NB4 (cell line): ENCODE data around the gene HOXD1.

Source experiments
- MYC ChIP-seq: IDR thresholded peaks from 2 replicates; pipeline ENCODE4 v1.6.1; 2011; ENCODE audit warnings: low read depth, low read length
- POLR2A ChIP-seq: IDR thresholded peaks from 2 replicates; pipeline ENCODE4 v1.6.1; 2011; ENCODE audit warnings: mild to moderate bottlenecking; ENCODE audit not compliant: insufficient read length; ENCODE audit errors: extremely low read depth
- TF ChIP-seq, protein P1 (sequence below): IDR thresholded peaks from one replicate; pipeline ENCODE4 v1.5.1; 2012; ENCODE audit warnings: low read depth, low read length
- TF ChIP-seq, protein P2 (sequence below): IDR thresholded peaks from 2 replicates; pipeline ENCODE4 v1.6.1; 2011; ENCODE audit warnings: low read depth, low read length

DNA sequence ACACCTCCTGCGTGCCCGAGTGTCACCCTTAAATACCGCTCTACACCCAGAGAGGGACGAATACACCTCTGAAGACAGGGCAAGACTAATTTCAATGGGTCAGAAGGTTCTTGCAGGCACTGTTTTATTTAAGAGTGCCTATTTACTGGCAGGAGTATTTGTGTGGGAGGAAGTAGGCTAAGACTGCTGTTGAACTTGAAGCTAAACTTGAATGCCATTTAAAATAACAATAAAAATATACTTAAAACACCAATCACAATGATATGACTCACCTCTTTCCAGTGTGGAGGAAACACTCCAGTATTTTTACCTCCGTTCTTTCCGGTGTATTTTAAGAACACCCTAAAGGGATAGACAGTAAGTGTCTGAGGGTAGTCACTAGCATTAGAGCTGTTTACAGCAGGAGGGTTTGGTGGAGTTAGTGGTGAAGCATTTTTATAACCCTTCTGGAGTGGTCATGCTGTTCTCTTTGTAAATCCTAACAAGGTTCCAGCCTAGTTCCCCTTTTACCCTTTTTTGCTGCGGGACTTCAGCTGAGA, 9.6 kb upstream of the HOXD1 start:
- TF ChIP-seq, protein P1, sequence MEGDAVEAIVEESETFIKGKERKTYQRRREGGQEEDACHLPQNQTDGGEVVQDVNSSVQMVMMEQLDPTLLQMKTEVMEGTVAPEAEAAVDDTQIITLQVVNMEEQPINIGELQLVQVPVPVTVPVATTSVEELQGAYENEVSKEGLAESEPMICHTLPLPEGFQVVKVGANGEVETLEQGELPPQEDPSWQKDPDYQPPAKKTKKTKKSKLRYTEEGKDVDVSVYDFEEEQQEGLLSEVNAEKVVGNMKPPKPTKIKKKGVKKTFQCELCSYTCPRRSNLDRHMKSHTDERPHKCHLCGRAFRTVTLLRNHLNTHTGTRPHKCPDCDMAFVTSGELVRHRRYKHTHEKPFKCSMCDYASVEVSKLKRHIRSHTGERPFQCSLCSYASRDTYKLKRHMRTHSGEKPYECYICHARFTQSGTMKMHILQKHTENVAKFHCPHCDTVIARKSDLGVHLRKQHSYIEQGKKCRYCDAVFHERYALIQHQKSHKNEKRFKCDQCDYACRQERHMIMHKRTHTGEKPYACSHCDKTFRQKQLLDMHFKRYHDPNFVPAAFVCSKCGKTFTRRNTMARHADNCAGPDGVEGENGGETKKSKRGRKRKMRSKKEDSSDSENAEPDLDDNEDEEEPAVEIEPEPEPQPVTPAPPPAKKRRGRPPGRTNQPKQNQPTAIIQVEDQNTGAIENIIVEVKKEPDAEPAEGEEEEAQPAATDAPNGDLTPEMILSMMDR, result no peak
- TF ChIP-seq POLR2A (no peak), MYC (no peak)
- TF ChIP-seq, protein P2, sequence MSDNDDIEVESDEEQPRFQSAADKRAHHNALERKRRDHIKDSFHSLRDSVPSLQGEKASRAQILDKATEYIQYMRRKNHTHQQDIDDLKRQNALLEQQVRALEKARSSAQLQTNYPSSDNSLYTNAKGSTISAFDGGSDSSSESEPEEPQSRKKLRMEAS, result no peak
